ENCODE results near the gene TACC3. TPM values are rescaled to one million over a fixed set of nuclear protein-coding genes. Genes with fewer than 3 reads are reported as not detected.

Gene TACC3
- total and polyA plus RNA-seq, 2 donors (not counting 1 experiment from before 2014, with no cell fraction given), result 7.3 to 10.2 TPM

DNA sequence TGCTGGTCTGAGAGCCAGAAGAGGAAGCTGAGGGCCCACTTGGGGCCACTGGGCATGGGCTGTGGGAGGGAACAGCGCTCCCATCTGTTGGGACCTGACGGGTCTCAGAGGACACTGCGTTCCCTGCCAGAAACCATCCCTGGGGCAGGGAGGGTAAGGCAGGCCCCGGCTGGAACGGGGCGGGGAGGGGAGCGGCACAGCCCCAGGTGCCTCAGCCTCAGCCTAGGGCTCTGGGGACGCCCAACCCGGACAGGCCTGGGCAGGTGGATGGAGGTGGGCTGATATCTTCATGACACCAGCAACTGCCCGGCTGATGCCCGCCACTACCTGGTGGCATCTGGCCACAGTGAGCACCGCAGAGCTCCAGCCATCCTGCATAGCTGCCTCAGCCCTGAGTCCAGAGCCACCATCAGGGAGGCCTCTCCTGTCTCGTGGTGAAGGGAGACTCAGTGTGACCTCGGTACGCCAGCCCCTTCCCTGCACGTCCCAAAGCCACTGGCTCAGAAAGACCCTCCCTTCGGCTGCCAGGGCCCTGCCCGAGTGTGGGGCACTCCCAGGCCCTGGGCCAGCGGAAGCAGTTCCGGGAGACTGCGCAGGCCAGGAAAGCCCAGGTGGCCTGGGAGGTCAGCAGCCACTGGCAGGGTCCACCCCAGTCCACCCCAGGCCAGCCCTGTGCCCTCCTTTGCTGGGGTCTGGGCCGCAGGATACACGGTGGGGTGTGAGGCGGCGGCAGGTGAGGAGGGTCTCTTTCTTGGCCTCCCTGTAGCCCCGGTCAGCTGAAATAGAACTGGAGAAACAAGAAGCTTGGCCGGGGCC lies 37.2 kb downstream of the TACC3 start:
- no peaks in the 10 kb centered on the region for H4K20me1 ChIP-seq (ENCODE audit: control insufficient read depth, extremely low read depth, insufficient read depth, low read length)
- H3K27ac ChIP-seq (ENCODE audit: insufficient read depth, low read length), result no peak overlapping the region
- no peak for TF ChIP-seq CTCF (conservative IDR thresholded peaks at IDR 0.05 in 1 of 2, IDR thresholded peaks at IDR 0.05 in 1 of 2; ENCODE audit: low read depth in 1 of 2, low read length in 2 of 2)
- H3K9ac ChIP-seq (ENCODE audit: insufficient read depth, low read length), result no peak overlapping the region
- no peak overlapping the region for H3K4me2 ChIP-seq (ENCODE audit: extremely low read depth, insufficient read depth, low read length)
- no peak overlapping the region for H2AFZ ChIP-seq (ENCODE audit: low read length)
- DNase-seq (ENCODE audit: low read depth in 2 of 2), result no peak
- no peaks in the 10 kb centered on the region for H3K79me2 ChIP-seq (ENCODE audit: control insufficient read depth, insufficient read depth, low read length)
- no peaks in the 10 kb centered on the region for H3K9me3 ChIP-seq (ENCODE audit: control insufficient read depth, insufficient read depth, low read depth, low read length)
- H3K4me3 ChIP-seq (replicated peaks in 1 of 4; ENCODE audit: control extremely low read depth in 1 of 4, insufficient read depth in 1 of 4, low read depth in 3 of 4, low read length in 4 of 4), result no peak overlapping the region
- H3K27me3 ChIP-seq (ENCODE audit: control insufficient read depth, insufficient read depth, low read length), result no peaks in the 10 kb centered on the region
- H3K4me1 ChIP-seq (ENCODE audit: control insufficient read depth, extremely low read depth, insufficient read depth, low read length), result no peaks in the 10 kb centered on the region
- no peaks in the 10 kb centered on the region for H3K36me3 ChIP-seq (ENCODE audit: control insufficient read depth, insufficient read depth, low read length)

GRCh38 chr4:1759170-1759817 lies 38.0 kb downstream of the TACC3 start:
- Histone ChIP-seq H3K79me2 (ENCODE audit: control insufficient read depth, insufficient read depth, low read length) (no peaks in the 10 kb centered on the region), H3K36me3 (ENCODE audit: control insufficient read depth, insufficient read depth, low read length) (no peaks in the 10 kb centered on the region), H3K4me3 (replicated peaks in 1 of 4; ENCODE audit: control extremely low read depth in 1 of 4, insufficient read depth in 1 of 4, low read depth in 3 of 4, low read length in 4 of 4) (no peak overlapping the region), H4K20me1 (ENCODE audit: control insufficient read depth, extremely low read depth, insufficient read depth, low read length) (no peaks in the 10 kb centered on the region), H3K4me1 (ENCODE audit: control insufficient read depth, extremely low read depth, insufficient read depth, low read length) (no peaks in the 10 kb centered on the region), H3K9ac (ENCODE audit: insufficient read depth, low read length) (no peak overlapping the region), H2AFZ (ENCODE audit: low read length) (no peak overlapping the region), H3K27me3 (ENCODE audit: control insufficient read depth, insufficient read depth, low read length) (no peaks in the 10 kb centered on the region), H3K4me2 (ENCODE audit: extremely low read depth, insufficient read depth, low read length) (no peak overlapping the region), H3K27ac (ENCODE audit: insufficient read depth, low read length) (no peak overlapping the region), H3K9me3 (ENCODE audit: control insufficient read depth, insufficient read depth, low read depth, low read length) (no peaks in the 10 kb centered on the region)
- DNase-seq (ENCODE audit: low read depth in 2 of 2), result no peak
- TF ChIP-seq CTCF (conservative IDR thresholded peaks at IDR 0.05 in 1 of 2, IDR thresholded peaks at IDR 0.05 in 1 of 2; ENCODE audit: low read depth in 1 of 2, low read length in 2 of 2), result no peak
- TF ChIP-seq EZH2 (IDR thresholded peaks at IDR 0.05; ENCODE audit: low read length, missing control alignments), result no peak

DNA sequence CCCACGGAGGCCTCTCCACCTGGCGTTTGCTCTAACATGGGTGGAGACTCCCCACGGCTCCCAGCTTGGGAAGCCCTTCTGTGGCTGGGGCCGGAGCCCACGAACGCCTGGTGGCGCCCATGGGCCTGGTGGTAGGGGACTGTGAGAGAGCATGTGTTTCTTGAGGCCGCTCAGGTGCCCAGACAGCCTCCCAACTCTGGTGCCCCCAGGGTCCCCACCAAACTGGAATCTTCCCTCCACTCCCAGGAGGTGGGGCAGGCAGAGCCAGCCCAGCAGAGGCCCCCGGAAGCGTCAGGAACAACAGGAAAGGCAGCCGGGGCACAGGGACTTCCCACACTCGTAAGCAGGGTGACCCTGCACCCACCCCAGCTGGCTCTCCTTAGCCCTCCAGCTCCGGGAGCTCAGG lies 38.5 kb downstream of the TACC3 start:
- H3K4me1 ChIP-seq (ENCODE audit: control insufficient read depth, extremely low read depth, insufficient read depth, low read length), result no peaks in the 10 kb centered on the region
- TF ChIP-seq EZH2 (IDR thresholded peaks at IDR 0.05; ENCODE audit: low read length, missing control alignments) (no peak), CTCF (conservative IDR thresholded peaks at IDR 0.05 in 1 of 2, IDR thresholded peaks at IDR 0.05 in 1 of 2; ENCODE audit: low read depth in 1 of 2, low read length in 2 of 2) (no peak)
- no peak overlapping the region for H3K27ac ChIP-seq (ENCODE audit: insufficient read depth, low read length)
- no peak overlapping the region for H3K4me3 ChIP-seq (replicated peaks in 1 of 4; ENCODE audit: control extremely low read depth in 1 of 4, insufficient read depth in 1 of 4, low read depth in 3 of 4, low read length in 4 of 4)
- no peaks in the 10 kb centered on the region for H3K36me3 ChIP-seq (ENCODE audit: control insufficient read depth, insufficient read depth, low read length)
- H3K27me3 ChIP-seq (ENCODE audit: control insufficient read depth, insufficient read depth, low read length), result no peaks in the 10 kb centered on the region
- no peak overlapping the region for H3K4me2 ChIP-seq (ENCODE audit: extremely low read depth, insufficient read depth, low read length)
- no peaks in the 10 kb centered on the region for H4K20me1 ChIP-seq (ENCODE audit: control insufficient read depth, extremely low read depth, insufficient read depth, low read length)
- no peak for DNase-seq (ENCODE audit: low read depth in 2 of 2)
- no peak overlapping the region for H3K9ac ChIP-seq (ENCODE audit: insufficient read depth, low read length)
- no peak overlapping the region for H2AFZ ChIP-seq (ENCODE audit: low read length)
- no peaks in the 10 kb centered on the region for H3K79me2 ChIP-seq (ENCODE audit: control insufficient read depth, insufficient read depth, low read length)
- no peaks in the 10 kb centered on the region for H3K9me3 ChIP-seq (ENCODE audit: control insufficient read depth, insufficient read depth, low read depth, low read length)

Data from fibroblast of lung (primary cell).